Vagina (tissue), 2 donors: ENCODE measurements around the gene SCRN1. TPM values are rescaled to one million over a fixed set of nuclear protein-coding genes. Genes with fewer than 3 reads are reported as not detected.

Source experiments
- DNase-seq, 2 donors: peaks; one replicate each; pipeline ENCODE4 v3.0.0-alpha.2; 2017; ENCODE audit errors: extremely low spot score in 2 of 2
- H3K27ac ChIP-seq: fragments of 200-600 bp; sonication (generic); one replicate; pipeline ENCODE4 v1.5.1; 2019
- H3K27me3 ChIP-seq: fragments of 200-600 bp; sonication (generic); one replicate; pipeline ENCODE4 v1.5.1; 2019
- H3K36me3 ChIP-seq, 2 donors: fragments of 200-600 bp; sonication (generic); one replicate each; pipeline ENCODE4 v1.5.1; 2017 to 2019
- H3K4me1 ChIP-seq: fragments of 200-600 bp; sonication (generic); one replicate; pipeline ENCODE4 v1.5.1; 2019
- H3K4me3 ChIP-seq, 2 donors: fragments of 200-600 bp; sonication (generic); 1 replicate in 1 of 2; 2 replicates in 1 of 2; pipeline ENCODE4 v1.5.1; 2016 to 2019
- H3K9me3 ChIP-seq: fragments of 200-600 bp; sonication (generic); one replicate; pipeline ENCODE4 v1.5.1; 2019
- CTCF ChIP-seq, 3 experiments: fragments of 450-650 bp in 2 of 3; fragments of 200-600 bp in 1 of 3; sonication (generic) in 1 of 3; IDR thresholded peaks; one replicate each; pipeline ENCODE4 v1.5.1; 2017 to 2019; ENCODE audit warnings: antibody characterized with exemption in 3 of 3, mild to moderate bottlenecking in 2 of 3, moderate library complexity in 2 of 3
- POLR2A ChIP-seq, 2 donors: fragments of 450-650 bp; IDR thresholded peaks; one replicate each; pipeline ENCODE4 v1.6.1; 2017; ENCODE audit warnings: antibody characterized with exemption in 2 of 2, mild to moderate bottlenecking in 2 of 2, moderate library complexity in 2 of 2
- POLR2AphosphoS5 ChIP-seq, 2 donors: sonication (generic); formaldehyde crosslinking; IDR thresholded peaks; one replicate each; pipeline ENCODE4 v1.9.0; 2017; ENCODE audit warnings: antibody characterized with exemption in 2 of 2, mild to moderate bottlenecking in 2 of 2, low read depth in 1 of 2; ENCODE audit not compliant: insufficient read depth in 1 of 2
- intact Hi-C: fragments of 100-400 bp; cut with DNase I; formaldehyde crosslinking; loops from one replicate; pipeline ENCODE4 v1.15.1; 2023
- total RNA-seq: library from RNA; depleted of rRNA; stranded (reverse); fragments of >200 nt; gene quantifications from one replicate; pipeline ENCODE4 v1.2.3, GENCODE V29; 2016

SCRN1 gene
- total RNA-seq, 1 donor from 2014 or later: 40.8 TPM

GRCh38 chr7:29884399-29885272 lies 105.0 kb downstream of the SCRN1 start:
- Histone ChIP-seq H3K36me3 (no peaks in the 10 kb centered on the region), H3K9me3 (no peaks in the 10 kb centered on the region), H3K27me3 (no peaks in the 10 kb centered on the region), H3K4me1 (peaks cover 6% of the 10 kb centered on the region), H3K4me3 (peak overlapping the region; percentile 38 to 44), H3K27ac (no peak overlapping the region)
- TF ChIP-seq CTCF (IDR thresholded peaks at IDR 0.05): no peak
- intact Hi-C loops: no loop called here
- peak in 1 of 2 donors; percentile 62 for DNase-seq

GRCh38 chr7:29883462-29884398 lies 105.9 kb downstream of the SCRN1 start:
- no peak overlapping the region for H3K27ac ChIP-seq
- H3K36me3 ChIP-seq: no peaks in the 10 kb centered on the region
- intact Hi-C loops: no loop called here
- H3K4me1 ChIP-seq: peaks cover 6% of the 10 kb centered on the region
- H3K9me3 ChIP-seq: no peaks in the 10 kb centered on the region
- DNase-seq: peak in 1 of 2 donors; percentile 75
- TF ChIP-seq POLR2A (IDR thresholded peaks at IDR 0.05) (no peak), CTCF (IDR thresholded peaks at IDR 0.05) (no peak), POLR2AphosphoS5 (IDR thresholded peaks at IDR 0.05; ENCODE audit: insufficient read depth in 1 of 2, low read depth in 1 of 2) (no peak)
- H3K4me3 ChIP-seq: peak overlapping the region; percentile 38 to 44
- no peaks in the 10 kb centered on the region for H3K27me3 ChIP-seq

- Histone ChIP-seq H3K9me3 (no peaks in the 10 kb centered on the region), H3K36me3 (no peaks in the 10 kb centered on the region), H3K27me3 (no peaks in the 10 kb centered on the region), H3K27ac (no peak overlapping the region), H3K4me3 (no peak overlapping the region), H3K4me1 (peaks cover 6% of the 10 kb centered on the region)
- DNase-seq: no peak
- TF ChIP-seq POLR2A (IDR thresholded peaks at IDR 0.05) (no peak), CTCF (IDR thresholded peaks at IDR 0.05) (no peak), POLR2AphosphoS5 (IDR thresholded peaks at IDR 0.05; ENCODE audit: insufficient read depth in 1 of 2, low read depth in 1 of 2) (no peak)
- intact Hi-C loops: no loop called here
Measured at GRCh38 chr7:29882481-29882880, 107.1 kb downstream of the SCRN1 start.

- intact Hi-C loops: no loop called here
- Histone ChIP-seq H3K27me3 (no peaks in the 10 kb centered on the region), H3K27ac (no peak overlapping the region), H3K4me1 (peaks cover 6% of the 10 kb centered on the region), H3K9me3 (no peaks in the 10 kb centered on the region), H3K4me3 (no peak overlapping the region), H3K36me3 (no peaks in the 10 kb centered on the region)
- DNase-seq: no peak
- no peak for TF ChIP-seq POLR2A (IDR thresholded peaks at IDR 0.05)
- TF ChIP-seq POLR2AphosphoS5 (IDR thresholded peaks at IDR 0.05; ENCODE audit: insufficient read depth in 1 of 2, low read depth in 1 of 2): no peak
- TF ChIP-seq CTCF (IDR thresholded peaks at IDR 0.05): no peak
Measured at GRCh38 chr7:29881724-29882123, 107.9 kb downstream of the SCRN1 start.
